Stimulated activated CD8-positive, alpha-beta memory T cell treated with anti-CD3 and anti-CD28 coated beads, Interleukin-15, amount 100 ng/mL, for 4 hours (primary cell): Measurements from ENCODE around the gene RELT.
A peak's percentile ranks its signal among the peaks of the same experiment; 100 is the strongest.

Experiments used
- DNase-seq, 2 donors: peaks; one replicate each; pipeline ENCODE4 v3.0.0-alpha.2; 2020; ENCODE audit warnings: low read depth in 2 of 2

Gene RELT

GRCh38 chr11:73372375-73372993 lies 3.7 kb upstream of the RELT start:
- DNase-seq: no peak

GRCh38 chr11:73374151-73374550 lies 2.0 kb upstream of the RELT start:
- DNase-seq: no peak

- no peak for DNase-seq
Observed at GRCh38 chr11:73375830-73376159, 404 bp upstream of the RELT start.

- DNase-seq: peak; percentile 24 to 36
Observed at GRCh38 chr11:73376803-73377629, 817 bp downstream of the RELT start.

- DNase-seq: no peak
Observed at GRCh38 chr11:73379189-73379880, 3.1 kb downstream of the RELT start.

GRCh38 chr11:73380331-73380730 lies 4.1 kb downstream of the RELT start:
- no peak for DNase-seq

- no peak for DNase-seq
Observed at GRCh38 chr11:73380897-73381410, 4.8 kb downstream of the RELT start.

- no peak for DNase-seq
Observed at GRCh38 chr11:73381589-73381988, 5.4 kb downstream of the RELT start.

- no peak for DNase-seq
Observed at GRCh38 chr11:73382183-73382582, 6.0 kb downstream of the RELT start.

GRCh38 chr11:73382747-73383146 lies 6.5 kb downstream of the RELT start:
- no peak for DNase-seq

GRCh38 chr11:73383249-73384124 lies 7.3 kb downstream of the RELT start:
- DNase-seq: no peak

- DNase-seq: no peak
Observed at GRCh38 chr11:73384125-73384441, 7.9 kb downstream of the RELT start.

GRCh38 chr11:73384531-73384871 lies 8.3 kb downstream of the RELT start:
- DNase-seq: no peak

GRCh38 chr11:73384872-73385689 lies 8.9 kb downstream of the RELT start:
- DNase-seq: peak in 1 of 2 donors; percentile 30

- DNase-seq: no peak
Observed at GRCh38 chr11:73386016-73386415, 9.8 kb downstream of the RELT start.

GRCh38 chr11:73386546-73386945 lies 10.3 kb downstream of the RELT start:
- no peak for DNase-seq

- DNase-seq: no peak
Observed at GRCh38 chr11:73387594-73388264, 11.5 kb downstream of the RELT start.

GRCh38 chr11:73388265-73389133 lies 12.3 kb downstream of the RELT start:
- DNase-seq: no peak

GRCh38 chr11:73389134-73389525 lies 12.9 kb downstream of the RELT start:
- DNase-seq: no peak

- no peak for DNase-seq
Observed at GRCh38 chr11:73389916-73390315, 13.7 kb downstream of the RELT start.
